ENCODE measurements around the gene CTNND2. TPM values are rescaled to one million over a fixed set of nuclear protein-coding genes. Genes with fewer than 3 reads are reported as not detected.

CTNND2 gene
- total and polyA plus RNA-seq, 9 of the 15 experiments (the other 6 are each of a cell fraction or from before 2014, with no cell fraction given): 0.03 to 0.35 TPM; not detected in 7

GRCh38 chr5:11928909-11929308 lies 24.7 kb upstream of the CTNND2 start (continued):
- TF ChIP-seq, protein P1, sequence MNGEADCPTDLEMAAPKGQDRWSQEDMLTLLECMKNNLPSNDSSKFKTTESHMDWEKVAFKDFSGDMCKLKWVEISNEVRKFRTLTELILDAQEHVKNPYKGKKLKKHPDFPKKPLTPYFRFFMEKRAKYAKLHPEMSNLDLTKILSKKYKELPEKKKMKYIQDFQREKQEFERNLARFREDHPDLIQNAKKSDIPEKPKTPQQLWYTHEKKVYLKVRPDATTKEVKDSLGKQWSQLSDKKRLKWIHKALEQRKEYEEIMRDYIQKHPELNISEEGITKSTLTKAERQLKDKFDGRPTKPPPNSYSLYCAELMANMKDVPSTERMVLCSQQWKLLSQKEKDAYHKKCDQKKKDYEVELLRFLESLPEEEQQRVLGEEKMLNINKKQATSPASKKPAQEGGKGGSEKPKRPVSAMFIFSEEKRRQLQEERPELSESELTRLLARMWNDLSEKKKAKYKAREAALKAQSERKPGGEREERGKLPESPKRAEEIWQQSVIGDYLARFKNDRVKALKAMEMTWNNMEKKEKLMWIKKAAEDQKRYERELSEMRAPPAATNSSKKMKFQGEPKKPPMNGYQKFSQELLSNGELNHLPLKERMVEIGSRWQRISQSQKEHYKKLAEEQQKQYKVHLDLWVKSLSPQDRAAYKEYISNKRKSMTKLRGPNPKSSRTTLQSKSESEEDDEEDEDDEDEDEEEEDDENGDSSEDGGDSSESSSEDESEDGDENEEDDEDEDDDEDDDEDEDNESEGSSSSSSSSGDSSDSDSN (IDR thresholded peaks at IDR 0.05; ENCODE audit: borderline replicate concordance in 1 of 2, low read depth in 2 of 2, low read length in 2 of 2): no peak
- TF ChIP-seq CHD2 (IDR thresholded peaks at IDR 0.05; ENCODE audit: low read depth, low read length) (no peak), XRCC3 (IDR thresholded peaks at IDR 0.05) (no peak), CBFA2T3 (IDR thresholded peaks at IDR 0.05) (no peak), ZNF696 (CRISPR knock-in tag; conservative IDR thresholded peaks at IDR 0.05) (no peak), CBFA2T2 (conservative IDR thresholded peaks at IDR 0.05) (no peak), THRA (IDR thresholded peaks at IDR 0.05) (no peak), ZNF445 (CRISPR knock-in tag; IDR thresholded peaks at IDR 0.05; ENCODE audit: low read depth) (no peak), POLR2G (IDR thresholded peaks at IDR 0.05; ENCODE audit: low read depth, low read length) (no peak)

DNA sequence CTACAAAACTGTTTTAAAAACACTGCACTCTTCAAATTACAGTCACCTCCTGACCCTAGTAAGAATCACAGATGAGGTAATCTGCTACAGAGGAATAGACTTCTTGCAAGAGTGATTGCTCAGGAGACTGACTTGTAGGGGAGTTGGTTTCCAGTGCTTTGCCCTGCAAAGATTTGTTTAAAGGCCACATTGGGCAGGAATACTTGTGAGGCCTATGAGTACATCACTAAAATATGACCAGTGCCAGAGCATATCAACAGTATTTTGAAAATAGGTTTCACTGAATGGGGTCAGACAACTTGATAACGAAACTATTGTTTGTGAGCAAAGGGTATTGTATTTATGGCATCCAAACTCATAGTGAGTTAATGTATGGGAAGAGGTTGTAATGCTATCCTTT lies 21.5 kb upstream of the CTNND2 start:
- ATAC-seq (no peak), FAIRE-seq (no peak), DNase-seq (ENCODE audit: extremely low read depth in 1 of 4, low spot score in 3 of 4) (no peak)
- in situ Hi-C loops (cut with MboI): no loop called here
- BruUV-seq (replicated peaks): no TSS peak
- WGBS (ENCODE audit: insufficient coverage, low coverage, missing lambda C conversion rate): 0% methylated on average over 1 of the region's 1 CpG
- Histone ChIP-seq H3K9ac (ENCODE audit: insufficient read depth in 1 of 2, low read depth in 2 of 2, low read length in 2 of 2) (no peak overlapping the region), H3K27me3 (ENCODE audit: control insufficient read depth in 2 of 2, insufficient read depth in 2 of 2, low read length in 2 of 2) (no peaks in the 10 kb centered on the region), H4K20me1 (replicated peaks; ENCODE audit: control insufficient read depth, insufficient read depth, low read length) (no peaks in the 10 kb centered on the region), H3K27ac (ENCODE audit: extremely low read depth, low read depth, low read length) (no peak overlapping the region), H3K9me3 (replicated peaks; ENCODE audit: control insufficient read depth, insufficient read depth, low read depth, low read length) (no peaks in the 10 kb centered on the region), H3K9me1 (ENCODE audit: control insufficient read depth, insufficient read depth, low read length) (no peaks in the 10 kb centered on the region), H3K4me1 (replicated peaks in 1 of 2; ENCODE audit: control insufficient read depth in 2 of 2, insufficient read depth in 2 of 2, low read length in 2 of 2) (no peaks in the 10 kb centered on the region), H3K36me3 (ENCODE audit: control insufficient read depth, insufficient read depth, low read length) (no peaks in the 10 kb centered on the region), H2AFZ (ENCODE audit: low read depth, low read length) (no peak overlapping the region), H3K4me2 (ENCODE audit: insufficient read depth, low read length) (no peak overlapping the region), H3K79me2 (ENCODE audit: control insufficient read depth, insufficient read depth, low read length) (no peaks in the 10 kb centered on the region), H3K4me3 (no peak overlapping the region)
- ChIA-PET POLR2A (no interaction called here), CTCF (ENCODE audit: low intra/inter-chr PET ratio) (no interaction called here)
- no peak for TF ChIP-seq ZBTB34 (CRISPR knock-in tag; IDR thresholded peaks at IDR 0.05)
- no peak for TF ChIP-seq CCNT2 (IDR thresholded peaks at IDR 0.05; ENCODE audit: borderline replicate concordance, extremely low read depth, insufficient read length, low read depth, low read length)
- no peak for TF ChIP-seq ZNF140 (CRISPR knock-in tag; IDR thresholded peaks at IDR 0.05)
- TF ChIP-seq LCOR (CRISPR knock-in tag; IDR thresholded peaks at IDR 0.05): no peak
- intact Hi-C loops (cut with micrococcal nuclease): no loop called here

Data from K562 (cell line).